Measurements from ENCODE around the gene MT3.
"Not testable (repeated sequence)": the region's sequence is repeated elsewhere in the genome, so short reads cannot be mapped to it uniquely, and the experiment has no call there.

Gene MT3

GRCh38 chr16:56580391-56581048, 8.8 kb upstream of the MT3 start:
- no peak for DNase-seq

DNA sequence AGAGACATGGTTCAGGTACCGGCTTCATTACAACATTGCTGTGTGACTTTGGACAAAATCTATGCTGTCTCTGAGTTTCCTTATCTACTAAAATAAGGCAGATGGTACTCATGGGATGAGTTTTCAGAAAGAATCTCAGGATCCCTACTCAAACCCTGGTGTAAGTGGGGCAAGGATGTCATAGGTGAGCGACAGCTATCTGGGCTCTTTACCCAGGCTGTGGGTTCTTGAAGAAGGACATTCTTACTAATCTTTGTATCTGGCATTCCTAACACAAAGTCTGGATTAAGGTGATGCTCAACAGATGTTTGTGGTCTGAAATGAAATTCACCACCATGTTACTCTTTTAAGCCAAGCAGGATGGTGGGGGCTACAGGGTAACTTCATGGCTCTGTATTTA, 6.4 kb upstream of the MT3 start:
- not testable (repeated sequence) for DNase-seq

- DNase-seq, result no peak
These were observed 5.8 kb upstream of the MT3 start for GRCh38 chr16:56583351-56584168.

- no peak for DNase-seq
These were observed 5.1 kb upstream of the MT3 start for GRCh38 chr16:56584276-56584675.

GRCh38 chr16:56588781-56589140, 567 bp upstream of the MT3 start:
- DNase-seq, result no peak

GRCh38 chr16:56591377-56592060, 2.2 kb downstream of the MT3 start:
- DNase-seq, result no peak

DNA sequence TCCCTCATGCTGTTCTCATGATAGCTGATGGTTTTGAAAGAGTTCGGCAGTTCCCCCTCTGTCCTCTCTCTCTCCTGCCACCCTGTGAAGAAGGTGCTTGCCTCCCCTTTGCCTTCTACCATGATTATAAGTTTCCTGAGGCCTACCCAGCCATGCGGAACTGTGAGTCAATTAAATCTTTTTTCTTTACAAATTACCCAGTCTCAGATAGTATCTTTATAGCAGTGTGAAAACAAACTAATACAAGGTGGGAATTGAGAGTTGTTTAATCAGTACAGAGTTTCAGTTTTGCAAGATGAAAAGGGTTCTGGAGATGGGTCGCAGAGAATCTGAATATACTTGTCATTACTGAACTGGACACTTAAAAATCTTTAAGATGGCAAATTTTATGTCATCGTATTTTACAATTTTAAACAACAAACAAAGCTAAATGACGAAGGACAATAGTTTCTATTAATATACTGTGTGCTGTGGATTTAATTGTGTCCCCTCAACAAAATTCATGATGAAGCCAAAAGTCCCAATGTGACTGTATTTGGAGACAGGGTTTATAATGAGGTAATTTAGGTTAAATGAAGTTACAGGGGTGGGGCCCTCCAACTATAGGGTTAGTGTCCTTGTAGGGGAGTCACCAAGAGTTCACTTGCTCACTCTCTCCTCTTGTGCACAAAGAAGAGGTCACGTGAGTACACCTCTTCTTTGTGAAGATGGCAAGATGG, 4.4 kb downstream of the MT3 start:
- no peak for DNase-seq

DNA sequence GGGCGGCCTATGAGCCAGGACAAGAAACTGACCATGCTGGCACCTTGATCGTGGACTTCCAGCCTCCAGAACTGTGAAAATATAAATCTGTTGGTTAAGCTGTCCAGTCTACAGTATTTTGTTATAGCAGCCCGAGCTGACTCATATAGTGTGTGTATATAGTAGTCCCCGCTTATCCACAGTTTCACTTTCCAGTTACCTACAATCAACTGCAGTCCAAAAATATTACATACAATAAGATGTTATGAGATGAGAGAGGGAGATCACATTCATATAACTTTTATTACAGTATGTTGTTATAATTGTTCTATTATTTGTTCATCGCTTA, 4.9 kb downstream of the MT3 start:
- DNase-seq, result no peak

DNA sequence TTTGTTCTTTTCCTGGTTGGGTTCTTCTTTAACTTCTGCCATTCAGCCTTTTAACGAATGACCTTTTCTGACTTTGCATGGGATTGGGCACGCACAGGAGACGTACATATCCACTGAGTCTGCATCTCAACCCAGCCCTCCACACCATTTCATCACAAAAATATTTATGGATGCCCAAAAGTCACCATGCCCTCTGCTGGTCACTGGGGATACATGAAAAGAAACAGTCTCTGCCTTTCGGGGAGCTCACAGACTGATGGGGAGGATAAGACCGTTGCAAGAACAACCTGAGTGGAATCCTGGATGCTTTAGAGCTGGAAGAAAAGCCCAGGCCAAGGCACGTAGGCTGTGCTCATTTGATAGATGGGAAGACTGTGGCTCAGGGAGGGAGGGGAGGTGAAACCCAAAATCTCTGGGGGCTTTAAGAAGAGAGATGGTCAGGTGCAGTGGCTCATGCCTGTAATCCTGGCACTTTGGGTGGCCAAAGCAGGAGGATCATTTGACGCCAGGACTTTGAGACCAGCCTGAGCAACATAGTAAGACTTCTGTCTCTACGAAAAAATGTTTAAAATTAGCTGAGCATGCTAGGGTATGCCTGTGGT, 11.2 kb downstream of the MT3 start:
- peak; percentile 25 for DNase-seq

DNA sequence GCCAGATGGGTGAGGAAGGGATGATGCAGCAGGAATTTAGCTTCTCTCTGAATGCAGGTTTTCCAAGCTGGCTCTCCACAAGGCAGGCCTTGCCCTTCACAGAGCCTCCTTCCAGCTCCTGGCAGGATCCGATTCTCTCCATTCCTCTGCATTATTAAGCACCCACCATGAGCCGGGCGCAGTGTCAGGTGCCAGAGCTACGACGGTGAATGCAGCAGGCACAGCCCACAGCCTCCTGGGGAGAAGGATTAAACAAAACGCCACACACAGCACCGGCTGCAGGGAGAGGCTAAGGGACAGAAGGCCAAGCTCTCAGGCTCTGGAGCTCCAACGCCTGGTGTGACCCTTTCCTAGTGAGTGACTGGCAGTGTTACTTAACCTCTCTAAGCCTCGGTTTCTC, 12.0 kb downstream of the MT3 start:
- no peak for DNase-seq

DNA sequence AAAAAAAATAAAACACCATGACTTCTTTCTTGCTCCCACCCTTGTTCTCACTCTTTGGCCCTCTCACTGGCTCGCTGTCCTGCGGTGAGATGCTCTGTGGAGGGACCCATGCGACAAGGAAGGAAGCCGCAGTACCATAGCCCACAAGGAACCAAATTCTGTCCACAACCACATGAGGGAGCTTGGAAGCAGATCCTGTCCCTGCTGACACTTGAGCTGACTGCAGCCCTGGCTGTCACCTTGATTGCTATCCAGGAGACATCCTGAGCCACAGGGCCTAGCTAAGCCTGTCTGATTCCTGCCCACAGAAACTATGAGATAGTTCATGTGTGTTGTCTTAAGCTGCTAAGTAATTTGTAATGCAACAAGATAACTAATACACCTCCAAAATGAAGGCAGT, 14.3 kb downstream of the MT3 start:
- no peak for DNase-seq

- no peak for DNase-seq
These were observed 15.6 kb downstream of the MT3 start for GRCh38 chr16:56604966-56605365.

DNA sequence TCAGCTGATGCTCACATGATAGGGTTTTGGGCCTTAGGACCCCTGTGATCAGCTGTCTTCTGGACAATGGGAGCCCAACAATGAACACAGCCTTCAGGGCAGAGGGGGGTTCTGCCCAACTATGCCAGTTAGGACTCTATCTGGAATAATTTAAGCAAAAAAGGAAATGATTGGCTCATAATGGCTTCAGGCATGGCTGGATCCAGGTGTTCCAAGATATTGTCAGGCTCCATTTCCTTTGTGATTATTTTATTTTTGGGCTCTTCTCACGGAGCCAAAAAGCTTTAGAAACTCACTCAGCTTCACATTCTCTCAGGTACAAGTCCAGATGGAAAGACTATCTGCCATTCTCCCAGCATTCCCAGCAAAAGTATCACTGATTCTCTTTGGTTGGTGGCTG, 16.1 kb downstream of the MT3 start:
- DNase-seq, result no peak

GRCh38 chr16:56606071-56606475, 16.7 kb downstream of the MT3 start:
- no peak for DNase-seq

- DNase-seq, result peak; percentile 56
These were observed 17.3 kb downstream of the MT3 start for GRCh38 chr16:56606476-56607108.

- DNase-seq, result no peak
These were observed 17.8 kb downstream of the MT3 start for GRCh38 chr16:56607109-56607618.

- no peak for DNase-seq
These were observed 18.3 kb downstream of the MT3 start for GRCh38 chr16:56607675-56608042.

DNA sequence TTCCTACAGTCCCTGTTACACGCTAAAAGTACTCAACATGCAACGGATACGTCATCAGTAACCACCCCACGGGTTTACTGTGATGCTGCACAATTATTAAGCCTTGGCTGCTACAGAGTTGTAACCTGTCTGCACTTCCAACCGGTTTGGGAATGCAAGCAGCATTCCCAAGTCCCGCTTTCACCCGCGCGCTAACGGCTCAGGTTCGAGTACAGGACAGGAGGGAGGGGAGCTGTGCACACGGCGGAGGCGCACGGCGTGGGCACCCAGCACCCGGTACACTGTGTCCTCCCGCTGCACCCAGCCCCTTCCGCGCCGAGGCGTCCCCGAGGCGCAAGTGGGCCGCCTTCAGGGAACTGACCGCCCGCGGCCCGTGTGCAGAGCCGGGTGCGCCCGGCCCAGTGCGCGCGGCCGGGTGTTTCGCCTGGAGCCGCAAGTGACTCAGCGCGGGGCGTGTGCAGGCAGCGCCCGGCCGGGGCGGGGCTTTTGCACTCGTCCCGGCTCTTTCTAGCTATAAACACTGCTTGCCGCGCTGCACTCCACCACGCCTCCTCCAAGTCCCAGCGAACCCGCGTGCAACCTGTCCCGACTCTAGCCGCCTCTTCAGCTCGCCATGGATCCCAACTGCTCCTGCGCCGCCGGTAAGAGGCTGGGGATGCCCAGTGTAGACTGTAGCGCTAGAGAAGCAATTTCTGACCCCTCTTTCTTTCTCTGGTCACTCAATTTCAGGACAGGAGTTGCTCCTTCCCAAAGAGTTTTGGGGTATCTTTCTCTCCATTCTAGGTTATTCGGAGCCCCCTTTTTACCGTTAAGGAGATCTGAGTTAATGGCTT, 18.9 kb downstream of the MT3 start, which contains the start of gene MT2A:
MT2A (plus strand) TSS at position 542 of the 833 bp plus-strand sequence; CDS start at position 614, 72 bp downstream.
- peak; percentile 18 for DNase-seq

- no peak for DNase-seq
These were observed 19.6 kb downstream of the MT3 start for GRCh38 chr16:56608876-56609462.

DNA sequence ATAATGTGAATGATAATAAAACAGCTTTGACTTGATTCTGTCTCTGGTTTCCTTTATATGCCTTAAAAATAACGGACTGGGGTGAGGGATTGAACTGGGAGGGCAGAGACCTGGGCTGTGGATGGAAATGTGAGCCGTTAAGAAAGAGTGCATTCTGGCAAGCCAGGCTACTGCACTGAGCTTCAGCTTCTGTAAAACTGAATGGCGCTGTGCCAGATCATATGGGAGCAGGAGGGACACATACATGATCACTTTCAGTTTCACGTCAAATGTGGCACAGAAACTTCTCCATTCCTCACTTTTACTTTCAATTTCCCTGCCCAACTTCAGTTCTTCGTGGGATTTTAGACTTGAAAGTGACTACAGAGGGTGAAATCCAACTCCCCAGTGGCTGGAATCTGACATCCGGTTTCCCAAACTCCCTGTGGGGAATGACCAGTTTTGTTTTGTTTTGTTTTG, 20.2 kb downstream of the MT3 start:
- peak; percentile 55 for DNase-seq
